OCI-LY7 (cell line): ENCODE data around the gene ANKRD62.

Experiments
- EZH2phosphoT487 ChIP-seq: fragments of 200-600 bp; sonication (generic); IDR thresholded peaks from 2 replicates; pipeline ENCODE4 v1.6.1; 2018; ENCODE audit warnings: low read depth, borderline replicate concordance, mild to moderate bottlenecking, mixed run types, antibody characterized with exemption, low read length, moderate library complexity, mixed read lengths
- TF ChIP-seq, protein P1 (sequence below): fragments of 200-600 bp; sonication (generic); conservative IDR thresholded peaks from 2 replicates; pipeline ENCODE4 v1.5.1; 2014; ENCODE audit warnings: mild to moderate bottlenecking, antibody characterized with exemption, low read length, moderate library complexity, mixed read lengths

DNA sequence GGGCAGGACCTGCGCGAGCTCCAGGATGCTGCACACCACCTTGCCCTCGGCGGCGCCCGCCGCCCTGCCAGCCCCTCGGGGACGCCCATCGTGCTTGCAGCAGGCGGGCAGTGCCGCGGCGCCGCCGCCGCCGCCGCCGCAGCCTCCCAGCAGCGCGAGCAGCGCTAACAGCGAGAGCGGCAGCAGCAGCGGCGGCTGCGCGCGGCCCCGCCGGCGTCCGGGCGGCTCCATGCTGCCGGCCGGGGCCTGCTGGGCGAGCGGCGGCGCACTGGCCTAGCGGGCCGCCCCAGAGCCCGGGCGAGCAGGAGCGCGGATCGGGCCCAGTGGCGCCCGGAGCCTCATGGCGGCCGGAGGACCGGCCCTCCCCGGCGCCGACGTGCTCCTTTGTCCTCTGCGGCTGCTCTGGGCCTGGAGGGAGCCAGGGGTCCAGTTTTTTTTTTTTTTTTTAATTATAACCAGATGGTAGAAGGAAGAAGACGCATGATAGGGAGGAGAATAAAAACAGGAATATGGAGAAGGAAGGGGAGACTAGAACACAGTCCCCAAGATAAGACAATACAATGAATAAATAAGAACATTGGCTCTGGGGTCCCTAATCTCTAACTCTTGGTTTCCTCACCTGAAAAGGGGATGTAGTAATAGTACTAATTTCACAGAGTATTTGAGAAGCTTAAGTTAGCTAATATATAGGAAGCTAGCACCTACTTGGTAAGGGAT lies 17.1 kb upstream of the ANKRD62 start:
- TF ChIP-seq, protein P1, sequence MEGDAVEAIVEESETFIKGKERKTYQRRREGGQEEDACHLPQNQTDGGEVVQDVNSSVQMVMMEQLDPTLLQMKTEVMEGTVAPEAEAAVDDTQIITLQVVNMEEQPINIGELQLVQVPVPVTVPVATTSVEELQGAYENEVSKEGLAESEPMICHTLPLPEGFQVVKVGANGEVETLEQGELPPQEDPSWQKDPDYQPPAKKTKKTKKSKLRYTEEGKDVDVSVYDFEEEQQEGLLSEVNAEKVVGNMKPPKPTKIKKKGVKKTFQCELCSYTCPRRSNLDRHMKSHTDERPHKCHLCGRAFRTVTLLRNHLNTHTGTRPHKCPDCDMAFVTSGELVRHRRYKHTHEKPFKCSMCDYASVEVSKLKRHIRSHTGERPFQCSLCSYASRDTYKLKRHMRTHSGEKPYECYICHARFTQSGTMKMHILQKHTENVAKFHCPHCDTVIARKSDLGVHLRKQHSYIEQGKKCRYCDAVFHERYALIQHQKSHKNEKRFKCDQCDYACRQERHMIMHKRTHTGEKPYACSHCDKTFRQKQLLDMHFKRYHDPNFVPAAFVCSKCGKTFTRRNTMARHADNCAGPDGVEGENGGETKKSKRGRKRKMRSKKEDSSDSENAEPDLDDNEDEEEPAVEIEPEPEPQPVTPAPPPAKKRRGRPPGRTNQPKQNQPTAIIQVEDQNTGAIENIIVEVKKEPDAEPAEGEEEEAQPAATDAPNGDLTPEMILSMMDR = no peak
- no peak for TF ChIP-seq EZH2phosphoT487
